Thyroid gland (tissue), 4 donors: Measurements from ENCODE around the gene PCDHB13.
"Not testable (repeated sequence)": the region's sequence is repeated elsewhere in the genome, so short reads cannot be mapped to it uniquely, and the experiment has no call there.

ENCODE experiments used
- CTCF ChIP-seq, 6 experiments: fragments of 200-600 bp in 3 of 6; fragments of 450-650 bp in 3 of 6; sonication (generic) in 3 of 6; IDR thresholded peaks; one replicate each; pipeline ENCODE4 v1.5.1; 2016 to 2019; ENCODE audit warnings: antibody characterized with exemption in 6 of 6, mild to moderate bottlenecking in 2 of 6, inconsistent platforms in 1 of 6, moderate library complexity in 1 of 6
- POLR2A ChIP-seq, 2 donors: fragments of 450-650 bp; IDR thresholded peaks; one replicate each; pipeline ENCODE4 v1.6.1; 2017; ENCODE audit warnings: antibody characterized with exemption in 2 of 2, mild to moderate bottlenecking in 2 of 2, moderate library complexity in 1 of 2

- TF ChIP-seq CTCF, POLR2A (IDR thresholded peaks at IDR 0.05): not testable (repeated sequence)
These were observed 24.6 kb upstream of the PCDHB13 start for GRCh38 chr5:141189131-141189530.
